HG03108 (cell line): Measurements from ENCODE around the gene WDR74.
A peak's percentile ranks its signal among the peaks of the same experiment; 100 is the strongest.
"Not testable (repeated sequence)": the region's sequence is repeated elsewhere in the genome, so short reads cannot be mapped to it uniquely, and the experiment has no call there.

Experiments
- ATAC-seq: cut with Tn5 transposase; IDR thresholded peaks from one replicate; pipeline ENCODE4 v1.9.1; 2021; ENCODE audit warnings: moderate library complexity; ENCODE audit not compliant: unreplicated experiment

The WDR74 gene

DNA sequence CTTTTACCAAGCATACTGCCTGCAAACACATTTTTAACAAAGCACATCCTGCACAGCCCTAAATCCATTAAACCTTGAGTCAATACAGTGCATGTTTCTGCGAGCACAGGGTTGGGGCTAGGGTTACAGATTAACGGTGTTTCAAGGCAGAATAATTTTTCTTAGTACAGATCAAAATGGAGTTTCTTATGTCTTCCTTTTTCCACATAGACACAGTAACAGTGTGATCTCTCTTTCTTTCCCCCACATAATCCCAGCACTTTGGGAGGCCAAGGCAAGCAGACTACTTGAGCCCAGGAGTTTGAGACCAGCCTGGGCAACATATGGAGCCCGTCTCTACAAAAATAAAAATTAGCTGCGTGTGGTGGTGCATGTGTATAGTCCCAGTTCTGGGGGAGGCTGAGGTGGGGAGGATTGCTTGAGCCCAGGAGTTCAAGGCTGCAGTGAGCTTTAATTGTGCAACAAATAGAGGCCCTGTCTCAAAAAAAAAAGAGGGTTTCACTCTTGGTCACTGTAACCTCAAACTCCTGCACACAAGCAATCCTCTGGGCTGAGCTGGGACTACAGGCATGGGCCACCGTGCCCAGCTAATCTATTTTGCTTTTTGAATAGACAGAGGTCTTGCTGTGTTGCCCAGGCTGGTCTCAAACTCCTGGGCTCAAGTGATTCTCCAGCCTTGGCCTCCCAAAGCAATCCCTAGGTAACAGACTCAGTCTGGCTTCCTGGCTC, 21.6 kb upstream of the WDR74 start:
- ATAC-seq: no peak

DNA sequence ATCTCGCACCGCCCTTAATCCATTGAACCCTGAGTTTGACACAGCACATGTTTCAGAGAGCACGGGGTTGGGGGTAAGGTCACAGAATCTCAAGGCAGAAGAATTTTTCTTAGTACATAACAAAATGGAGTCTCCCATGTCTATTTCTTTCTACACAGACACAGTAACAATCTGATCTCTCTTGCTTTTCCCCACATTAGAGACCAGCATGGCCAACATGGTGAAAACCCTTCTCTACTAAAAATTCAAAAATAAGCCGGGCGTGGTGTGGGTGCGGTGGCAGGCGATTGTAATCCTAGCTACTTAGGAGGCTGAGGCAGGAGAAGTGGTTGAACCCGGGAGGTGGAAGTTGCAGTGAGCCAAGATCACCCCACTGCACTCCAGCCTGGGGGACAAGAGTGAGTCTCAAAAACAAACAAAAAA, 19.9 kb upstream of the WDR74 start:
- not testable (repeated sequence) for ATAC-seq

DNA sequence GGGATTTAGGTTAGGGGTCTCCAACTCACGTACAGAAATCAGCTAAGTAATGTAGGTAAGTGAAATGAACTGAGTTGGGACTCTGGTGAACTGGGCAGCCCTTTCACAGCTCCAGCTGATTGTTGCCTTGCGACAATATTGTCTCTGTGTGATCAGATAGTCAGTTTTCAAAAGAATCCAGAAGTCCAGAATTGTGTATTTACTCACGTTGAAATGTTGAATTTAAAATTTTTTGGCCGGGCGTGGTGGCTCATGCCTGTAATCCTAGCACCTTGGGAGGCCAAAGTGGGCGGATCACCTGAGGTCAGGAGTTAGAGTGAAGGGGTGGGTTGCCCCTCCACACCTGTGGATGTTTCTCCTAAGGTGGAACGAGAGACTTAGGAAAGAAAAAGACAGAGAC, 18.8 kb upstream of the WDR74 start:
- ATAC-seq: no peak

DNA sequence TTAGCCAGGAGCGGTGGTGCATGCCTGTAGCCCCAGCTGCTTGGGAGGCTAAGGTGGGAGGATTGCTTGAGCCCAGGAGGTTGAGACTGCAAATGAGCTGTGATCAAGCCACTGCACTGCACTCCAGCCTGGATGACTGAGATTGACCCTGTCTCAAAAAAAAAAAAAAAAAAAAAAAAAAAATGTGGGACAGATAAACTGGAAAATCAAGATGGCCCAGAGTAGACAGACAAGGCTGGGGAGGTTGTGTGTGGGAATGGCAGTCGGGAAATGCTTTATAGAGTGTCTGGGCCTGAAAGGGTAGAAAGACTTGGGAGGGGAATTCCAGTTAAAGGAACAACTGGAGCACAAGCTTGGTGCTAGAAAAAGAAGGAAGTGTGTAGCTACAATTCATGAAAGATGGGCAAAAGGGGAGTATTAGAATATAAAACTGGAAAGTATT, 18.2 kb upstream of the WDR74 start:
- ATAC-seq: no peak

DNA sequence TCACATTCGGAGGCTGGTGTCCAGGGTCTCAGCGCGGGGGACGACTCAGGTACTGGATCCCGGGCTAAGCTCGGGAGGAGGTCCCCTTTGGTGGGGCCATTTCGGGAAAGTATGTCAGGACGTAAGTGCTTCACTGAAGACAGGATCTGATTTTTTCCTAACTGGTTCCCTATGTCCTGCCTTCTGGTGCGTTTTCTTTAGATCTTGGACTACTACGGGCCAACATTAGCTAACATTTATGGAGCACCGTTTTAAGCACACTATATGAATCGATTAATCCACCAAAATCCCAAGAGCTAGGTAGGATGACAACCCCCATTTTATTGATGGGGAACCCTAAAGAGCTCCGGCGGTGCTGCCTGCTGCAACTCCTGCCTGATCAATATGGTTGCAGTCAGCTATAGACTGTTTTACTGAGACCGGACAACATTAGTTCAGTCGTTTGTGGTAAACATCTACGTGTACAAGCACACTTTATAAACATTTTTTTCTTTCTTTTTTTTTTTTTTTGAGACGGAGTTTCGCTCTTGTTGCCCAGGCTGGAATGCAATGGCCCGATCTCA, 17.0 kb upstream of the WDR74 start:
- no peak for ATAC-seq

DNA sequence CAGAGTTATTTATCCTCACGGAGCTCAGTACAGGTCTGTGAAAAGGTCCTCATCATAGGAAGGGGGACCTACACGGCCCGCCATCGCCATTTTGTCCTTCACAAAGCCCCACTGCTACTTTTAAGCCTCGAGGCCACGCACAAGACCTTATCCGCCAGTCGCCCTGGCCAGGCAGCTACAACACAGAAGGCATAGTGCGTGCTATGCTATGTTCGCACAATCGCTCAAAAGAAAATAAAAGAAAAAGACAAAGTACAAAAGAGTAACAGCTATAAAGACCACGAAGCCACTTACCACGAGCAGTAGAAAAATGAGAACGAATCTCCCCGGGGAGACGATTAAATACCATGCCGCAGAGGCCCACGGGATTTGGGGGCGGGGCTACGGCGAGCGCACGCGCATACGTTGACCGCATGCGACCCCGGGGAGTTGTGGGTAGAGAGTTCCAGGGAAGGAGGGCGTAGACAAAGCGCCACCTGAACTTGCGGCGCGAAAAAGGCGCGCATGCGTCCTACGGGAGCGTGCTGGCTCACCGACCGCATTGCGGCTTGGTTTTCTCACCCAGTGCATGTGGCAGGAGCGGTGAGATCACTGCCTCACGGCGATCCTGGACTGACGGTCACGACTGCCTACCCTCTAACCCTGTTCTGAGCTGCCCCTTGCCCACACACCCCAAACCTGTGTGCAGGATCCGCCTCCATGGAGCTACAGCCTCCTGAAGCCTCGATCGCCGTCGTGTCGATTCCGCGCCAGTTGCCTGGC, 16.4 kb upstream of the WDR74 start:
- ATAC-seq: peak; percentile 79

DNA sequence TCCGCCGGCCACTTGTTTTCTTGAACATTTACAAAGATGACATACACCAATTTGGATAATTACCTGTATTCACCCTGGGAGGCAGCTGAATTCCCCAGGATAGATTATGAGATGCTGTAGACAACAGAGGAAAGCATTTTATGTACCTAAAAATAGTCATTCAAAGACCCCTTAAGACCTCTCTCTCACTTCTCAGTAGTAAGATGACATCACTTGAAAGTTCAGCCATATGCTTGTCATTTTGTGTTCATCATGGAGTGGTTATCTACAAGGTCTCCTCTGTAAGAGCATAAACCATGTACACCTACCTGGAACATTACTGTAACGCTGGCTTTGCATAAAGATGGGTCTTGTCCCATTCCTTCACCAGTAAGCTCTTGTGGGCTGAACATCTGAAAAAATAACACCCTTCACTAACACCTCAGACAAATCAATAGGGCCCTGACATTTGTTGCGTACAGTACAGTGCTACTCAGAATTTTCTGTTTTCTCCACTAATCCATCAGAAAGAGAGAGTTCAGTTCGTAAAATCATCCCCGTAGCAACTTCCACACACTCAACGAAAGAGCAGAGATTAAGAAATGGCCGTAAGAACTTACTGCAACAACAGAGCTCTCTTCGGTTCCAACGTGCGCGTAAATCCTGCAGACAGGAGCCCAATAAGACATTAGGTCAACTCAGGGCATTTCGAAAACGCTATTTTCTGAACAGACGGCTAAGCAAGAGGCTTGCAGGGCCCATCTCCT, 15.6 kb upstream of the WDR74 start:
- ATAC-seq: no peak

DNA sequence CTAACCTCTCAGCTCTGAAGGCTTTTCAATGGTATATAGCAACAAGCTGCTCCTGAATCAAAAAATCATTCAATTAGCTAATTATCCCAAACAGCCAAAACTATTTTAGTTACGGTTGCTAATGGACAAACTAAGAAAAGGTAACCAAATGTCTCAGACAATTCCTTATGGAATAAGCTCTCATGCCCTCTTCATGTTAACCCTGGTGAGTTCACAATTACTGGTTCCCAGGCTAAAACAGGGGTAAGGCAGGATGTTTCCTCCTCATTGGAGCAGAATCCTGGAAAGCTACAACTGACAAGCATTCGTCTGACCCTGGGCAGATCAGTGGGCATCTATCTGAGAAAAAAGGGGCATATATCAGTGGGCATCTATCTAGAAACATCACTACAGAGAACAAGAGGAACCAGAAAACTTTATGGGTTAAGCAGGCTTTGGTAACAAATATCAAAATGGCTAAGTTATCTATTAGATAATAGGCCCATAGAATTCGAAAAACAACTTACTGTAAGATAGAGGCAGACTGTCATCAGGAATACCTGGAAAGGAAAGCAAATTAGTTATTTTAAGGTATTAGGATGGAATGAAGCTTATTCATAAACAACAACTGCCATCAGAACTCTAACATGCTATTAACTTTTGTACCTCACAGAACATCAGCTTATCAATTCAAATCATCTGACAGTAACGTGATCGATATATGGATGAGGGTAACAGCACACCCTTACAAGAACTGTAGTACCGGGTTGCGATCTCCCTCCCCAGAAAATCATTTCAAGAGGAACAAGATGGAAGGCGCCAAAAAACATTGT, 14.8 kb upstream of the WDR74 start:
- ATAC-seq: no peak

DNA sequence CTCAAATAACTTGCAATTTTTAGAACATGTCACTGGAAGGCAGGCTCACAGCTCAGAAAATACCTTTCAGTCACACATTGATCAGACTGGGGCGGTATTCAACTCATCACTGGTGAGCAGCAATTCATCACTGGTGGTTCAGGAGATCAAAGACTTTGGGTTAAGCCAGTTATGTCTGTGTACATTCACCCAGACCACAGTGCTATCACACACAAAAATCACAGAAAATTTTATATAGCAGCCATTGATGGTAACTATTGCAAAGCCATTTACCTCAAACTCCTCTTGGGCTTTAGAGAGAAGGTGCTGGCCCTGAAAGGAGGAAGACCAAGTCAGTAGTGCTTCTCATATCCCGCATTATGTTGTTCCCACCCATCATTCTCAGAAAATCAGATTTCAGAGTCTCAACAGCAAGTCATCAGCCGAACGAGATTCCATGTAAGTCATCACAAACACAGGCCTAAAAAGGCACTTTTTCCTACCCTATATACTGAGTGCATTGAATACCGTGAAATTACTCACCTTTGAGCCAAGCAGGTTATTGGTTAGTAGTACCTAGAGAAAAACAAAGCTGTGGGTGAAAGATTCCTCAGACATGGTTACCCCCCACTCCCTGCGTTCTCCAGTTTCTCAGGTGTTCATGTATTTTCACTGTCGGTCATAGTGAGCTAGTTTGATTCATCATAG, 14.0 kb upstream of the WDR74 start:
- ATAC-seq: no peak

DNA sequence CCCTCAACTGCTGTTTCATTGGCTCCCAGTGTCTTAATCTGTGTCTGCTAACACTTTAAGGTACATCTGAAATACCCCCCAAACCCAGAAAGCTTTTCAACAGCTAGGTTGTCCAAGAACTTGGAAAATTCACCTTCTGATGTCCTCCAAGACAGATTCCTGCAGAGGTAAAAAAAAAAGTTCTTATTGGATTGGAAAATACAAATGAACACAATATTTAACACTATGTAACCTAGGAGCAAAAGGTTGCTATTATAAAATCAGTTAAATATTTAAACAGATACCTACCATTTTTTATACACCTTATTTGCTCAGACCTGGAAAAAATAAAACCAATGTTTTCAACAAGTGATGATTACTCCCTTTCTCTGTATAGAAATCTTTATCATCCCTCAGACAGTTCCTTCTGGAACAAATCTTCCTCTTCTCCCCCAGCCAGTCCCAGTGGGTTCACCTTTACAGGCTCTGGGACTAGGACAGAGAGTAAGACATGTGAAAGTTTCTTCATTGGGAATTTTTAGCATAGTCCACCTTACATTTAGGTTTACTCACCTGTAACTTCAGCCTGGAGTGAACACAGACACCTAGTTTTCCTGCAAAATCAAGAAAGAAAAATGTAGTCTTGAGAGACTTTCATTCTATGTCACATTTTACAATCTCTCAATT, 13.3 kb upstream of the WDR74 start:
- ATAC-seq: no peak

DNA sequence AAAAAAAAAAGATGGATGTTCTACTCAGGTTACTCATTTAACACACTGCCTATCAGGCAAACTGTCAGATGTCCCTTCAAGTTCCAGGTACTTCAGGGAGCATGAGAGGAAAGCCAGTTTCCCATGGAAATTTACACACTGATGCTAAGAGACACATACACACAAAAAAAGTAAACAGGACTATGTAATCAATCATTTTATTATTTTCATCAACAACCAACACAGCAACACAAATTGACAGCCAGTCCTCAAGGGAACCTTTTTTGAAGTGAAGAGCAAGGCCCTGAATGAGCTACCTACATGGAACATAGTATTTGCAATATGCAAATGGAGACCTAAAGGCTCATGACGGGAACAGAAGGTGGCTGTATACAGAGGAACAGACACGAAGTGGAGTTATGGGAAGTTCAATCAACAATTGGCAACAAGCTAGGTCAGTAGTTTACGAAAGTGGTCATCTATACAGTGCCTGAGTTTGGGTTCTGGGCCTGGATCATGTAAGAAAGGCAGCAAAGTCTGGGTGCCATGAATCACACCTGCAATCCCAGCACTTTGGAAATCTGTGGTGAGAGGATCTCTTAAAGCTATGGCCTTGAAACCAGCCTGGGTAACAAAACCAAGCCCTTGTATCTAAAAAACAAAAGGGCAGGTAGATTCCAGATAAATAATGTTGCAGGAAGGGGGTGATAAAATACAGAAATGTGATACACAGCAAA, 12.6 kb upstream of the WDR74 start:
- ATAC-seq: no peak

DNA sequence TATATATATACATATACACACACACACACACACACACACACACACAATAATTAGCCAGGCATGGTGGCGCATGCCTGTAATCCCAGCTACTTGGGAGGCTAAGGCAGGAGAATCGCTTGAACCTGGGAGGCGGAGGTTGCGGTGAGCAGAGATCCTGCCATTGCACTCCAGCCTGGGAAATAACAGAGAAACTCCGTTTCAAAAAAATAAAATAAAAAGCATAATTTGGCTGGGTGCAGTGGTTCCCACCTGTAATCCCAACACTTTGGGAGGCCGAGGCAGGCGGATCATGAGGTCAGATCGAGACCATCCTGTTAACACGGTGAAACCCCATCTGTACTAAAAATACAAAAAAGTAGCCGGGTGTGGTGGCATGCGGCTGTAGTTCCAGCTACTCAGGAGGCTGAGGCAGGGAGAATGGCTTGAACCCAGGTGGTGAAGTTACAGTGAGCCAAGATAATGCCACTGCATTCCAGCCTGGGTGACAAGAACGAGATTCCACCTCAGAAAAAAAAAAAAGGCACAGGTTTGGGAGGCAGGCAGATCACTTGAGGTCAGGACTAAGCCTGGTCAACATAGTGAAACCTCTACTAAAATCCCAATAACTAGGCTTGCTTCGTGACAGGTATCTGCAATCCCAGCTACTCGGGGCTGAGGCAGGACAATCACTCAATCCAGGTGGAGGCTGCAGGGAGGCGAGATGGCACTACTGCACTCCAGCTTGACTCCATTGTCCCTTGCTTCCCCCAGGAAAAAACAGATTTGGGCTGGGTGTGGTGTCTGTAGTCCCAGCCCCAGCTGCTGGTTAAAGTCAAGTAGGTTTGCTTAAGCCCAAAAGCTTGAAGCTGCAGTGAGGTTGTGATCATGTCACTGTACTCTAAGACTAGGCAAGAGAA, 11.8 kb upstream of the WDR74 start:
- no peak for ATAC-seq

DNA sequence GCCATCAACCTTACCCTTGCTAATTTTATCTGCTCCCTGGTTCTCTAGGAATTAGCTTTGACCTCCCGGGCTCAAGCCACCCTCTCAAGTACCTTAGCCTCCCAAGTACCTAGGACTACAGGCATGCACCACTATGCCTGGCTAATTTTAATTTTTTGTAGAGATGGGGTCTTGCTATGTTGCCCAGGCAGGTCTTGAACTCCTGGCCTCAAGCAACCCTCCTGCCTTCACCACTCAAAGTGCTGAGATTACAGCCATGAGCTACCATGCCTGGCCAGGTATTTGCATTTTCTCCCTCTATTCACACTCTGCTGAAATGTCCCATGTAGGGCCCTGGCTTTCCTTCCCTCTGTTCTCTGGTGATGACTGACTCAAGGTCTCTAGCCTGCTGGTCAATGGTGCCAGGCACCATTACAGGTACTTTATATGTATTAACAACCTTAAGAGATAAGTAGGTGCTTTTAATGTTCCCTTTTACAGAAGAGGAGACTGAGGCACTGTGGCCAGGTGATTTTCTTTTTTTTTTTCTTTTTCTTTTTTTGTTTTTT, 8.5 kb upstream of the WDR74 start:
- no peak for ATAC-seq

DNA sequence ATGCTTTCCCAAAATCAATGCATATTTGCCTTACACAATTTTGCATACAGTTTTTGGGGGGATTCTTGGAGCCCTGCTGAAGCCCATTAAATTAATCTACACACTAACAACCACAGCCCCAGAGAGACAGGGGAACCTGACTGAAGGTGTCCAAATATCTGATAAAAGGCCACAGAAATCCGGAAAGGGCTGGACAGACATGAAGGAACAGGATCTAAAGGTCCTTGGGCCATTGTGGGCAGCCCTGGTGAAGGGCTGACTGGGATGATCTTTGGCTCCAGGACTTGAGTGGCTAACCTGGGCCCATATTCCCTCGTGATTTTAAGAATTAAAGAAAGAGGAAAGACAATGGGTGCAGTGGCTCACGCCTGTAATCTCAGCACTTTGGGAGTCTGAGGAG, 6.8 kb upstream of the WDR74 start:
- ATAC-seq: no peak

DNA sequence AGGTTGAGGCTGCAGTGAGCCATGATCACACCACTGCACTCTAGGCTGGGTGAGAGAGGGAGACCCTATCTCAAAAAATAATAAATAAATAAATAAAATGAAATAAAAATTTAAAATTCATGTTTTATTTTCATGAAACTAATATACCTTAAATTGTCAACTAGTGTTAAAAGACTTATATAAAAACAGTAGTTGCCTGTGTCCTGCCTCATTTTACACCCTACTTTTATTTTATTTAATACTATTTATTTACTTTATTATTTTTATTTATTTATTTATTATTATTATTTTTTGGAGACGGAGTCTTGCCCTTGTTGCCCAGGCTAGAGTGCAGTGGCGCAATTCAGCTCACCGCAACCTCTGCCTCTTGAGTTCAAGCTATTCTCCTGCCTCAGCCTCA, 4.8 kb upstream of the WDR74 start:
- no peak for ATAC-seq

DNA sequence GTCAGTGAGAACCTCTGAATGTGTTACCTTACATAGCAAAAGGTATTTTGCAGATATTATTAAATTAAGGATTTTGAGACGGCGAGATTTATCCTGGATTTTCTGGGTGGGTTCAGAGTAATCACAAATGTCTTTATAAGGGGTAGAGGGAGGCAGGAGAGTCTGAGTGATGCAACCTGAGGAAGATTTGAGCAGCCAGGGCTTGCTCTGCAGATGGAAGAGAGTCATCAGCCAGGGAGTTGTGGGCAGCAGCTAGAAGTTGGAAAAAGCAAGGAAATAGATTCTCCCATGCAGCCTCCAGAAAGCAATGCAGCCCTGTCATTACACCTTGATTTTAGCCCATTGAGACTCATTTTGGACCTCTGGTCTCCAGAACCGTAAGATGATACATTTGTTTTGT, 4.1 kb upstream of the WDR74 start:
- ATAC-seq: no peak

DNA sequence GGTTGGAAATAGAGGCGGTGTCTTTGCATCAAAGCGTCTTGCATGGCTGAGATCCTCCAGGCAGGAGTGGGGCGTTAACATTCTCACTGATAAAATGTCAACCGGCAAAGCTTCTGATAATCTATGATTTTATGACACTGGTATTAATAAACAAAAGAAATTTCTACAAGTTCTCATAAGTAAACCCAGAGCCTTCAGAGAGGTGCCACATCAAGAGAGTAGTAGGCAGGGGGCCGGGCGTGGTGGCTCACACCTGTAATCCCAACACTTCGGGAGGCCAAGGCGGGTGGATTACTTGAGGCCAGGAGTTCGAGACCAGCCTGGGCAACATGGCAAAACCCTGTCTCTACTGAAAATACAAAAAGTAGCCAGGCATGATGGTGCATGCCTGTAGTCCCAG, 3.5 kb upstream of the WDR74 start:
- ATAC-seq: not testable (repeated sequence)
